ENCODE results near the gene C1QTNF1.
A peak's percentile ranks its signal among the peaks of the same experiment; 100 is the strongest.

Gene C1QTNF1

DNA sequence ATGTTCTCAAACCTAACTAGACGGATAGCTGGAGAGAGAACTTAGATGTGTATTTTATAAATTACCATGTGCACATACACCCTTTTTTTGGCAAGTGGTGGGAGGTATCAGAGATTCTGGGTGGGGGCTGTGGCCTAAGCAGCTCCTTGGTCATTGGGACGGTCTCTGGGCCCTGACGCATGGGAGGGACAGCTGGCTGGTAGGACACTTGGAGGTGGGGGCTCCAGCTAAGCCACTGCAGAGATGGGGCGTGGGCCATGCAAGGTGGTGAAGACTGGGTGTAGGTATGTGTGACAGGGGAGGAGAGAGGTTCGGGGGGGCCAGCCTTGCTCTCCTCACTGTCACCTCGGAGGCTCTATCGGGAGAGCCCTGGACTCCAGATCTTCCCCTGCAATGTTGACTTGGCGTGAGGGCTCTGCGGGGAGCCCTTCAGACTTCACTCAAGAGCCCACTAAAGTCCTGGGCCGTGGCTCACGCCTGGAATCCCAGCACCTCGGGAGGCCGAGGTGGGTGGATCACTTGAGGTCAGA, 17.1 kb downstream of the C1QTNF1 start:
- DNase-seq (ENCODE audit: low read depth) = no peak

DNA sequence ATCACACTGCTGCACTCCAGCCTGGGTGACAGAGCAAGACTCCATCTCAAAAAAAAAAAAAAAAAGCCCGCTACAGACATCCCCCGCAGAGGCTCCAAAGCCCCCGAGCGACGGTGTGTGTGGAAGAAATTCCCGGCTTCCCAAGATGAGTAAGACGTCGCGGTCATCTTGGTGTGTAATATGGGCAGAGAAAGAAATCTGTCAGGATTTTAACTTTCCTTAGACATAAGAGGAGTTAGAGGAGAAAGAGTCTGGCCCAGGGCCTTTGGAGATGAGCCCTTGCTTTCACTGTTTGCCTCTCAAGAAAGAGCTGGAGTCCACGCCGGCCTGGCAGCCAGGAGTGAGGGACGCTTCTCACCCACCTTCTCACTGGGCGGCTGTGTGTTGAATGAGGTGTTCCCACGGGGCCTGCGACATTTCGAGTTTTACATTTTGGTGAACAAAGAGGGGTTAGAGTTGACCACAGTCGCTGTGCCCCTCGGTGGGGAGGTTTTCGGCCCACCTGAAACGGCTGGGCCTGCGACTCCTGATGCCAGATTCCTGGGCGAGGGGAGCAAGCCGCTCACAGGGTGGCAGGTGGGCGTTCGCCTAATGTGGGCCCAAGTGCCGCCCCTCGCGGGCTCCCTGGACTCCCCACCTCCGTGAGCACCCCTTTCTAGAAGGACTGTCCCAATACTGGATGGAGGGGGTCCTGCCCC, 17.9 kb downstream of the C1QTNF1 start:
- no peak for DNase-seq (ENCODE audit: low read depth)

- DNase-seq (ENCODE audit: low read depth) = peak; percentile 40
These were observed 18.6 kb downstream of the C1QTNF1 start for GRCh38 chr17:79042421-79043190.

- no peak for DNase-seq (ENCODE audit: low read depth)
These were observed 19.4 kb downstream of the C1QTNF1 start for GRCh38 chr17:79043191-79043930.

DNA sequence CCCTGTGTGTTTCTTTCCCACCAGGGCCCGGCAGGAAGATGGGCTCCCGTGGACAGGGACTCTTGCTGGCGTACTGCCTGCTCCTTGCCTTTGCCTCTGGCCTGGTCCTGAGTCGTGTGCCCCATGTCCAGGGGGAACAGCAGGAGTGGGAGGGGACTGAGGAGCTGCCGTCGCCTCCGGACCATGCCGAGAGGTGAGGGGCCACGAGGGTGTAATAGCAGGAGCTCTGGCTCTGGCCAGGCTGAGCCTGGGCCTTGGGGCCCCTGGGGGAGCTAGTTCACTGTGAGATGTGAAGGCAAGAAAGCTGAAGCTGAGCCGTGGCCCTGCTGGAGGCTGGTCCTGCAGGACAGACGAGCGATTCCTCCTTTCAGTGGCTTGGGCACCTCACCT, 20.0 kb downstream of the C1QTNF1 start:
- DNase-seq (ENCODE audit: low read depth) = no peak

DNA sequence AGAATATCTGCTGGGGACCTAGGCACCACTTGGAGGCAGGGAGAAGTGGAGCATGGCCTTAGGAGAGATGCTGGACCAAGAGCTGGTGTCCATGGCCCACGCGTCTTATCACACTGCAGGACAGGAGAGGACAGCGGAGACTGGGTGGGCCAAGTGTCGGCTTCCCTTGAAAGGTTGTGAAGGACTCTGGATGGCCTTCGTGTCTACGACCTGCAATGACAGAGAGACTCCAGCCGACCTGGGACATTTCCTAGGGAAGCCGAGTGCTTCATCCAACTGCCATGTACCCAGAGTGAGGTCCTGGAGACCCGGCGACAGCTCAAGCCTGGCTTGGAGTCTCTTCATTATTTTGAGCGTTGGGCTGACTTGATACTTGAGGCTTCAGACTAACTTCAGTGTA, 20.5 kb downstream of the C1QTNF1 start:
- DNase-seq (ENCODE audit: low read depth) = no peak

GRCh38 chr17:79045001-79045729, 21.2 kb downstream of the C1QTNF1 start:
- no peak for DNase-seq (ENCODE audit: low read depth)

DNA sequence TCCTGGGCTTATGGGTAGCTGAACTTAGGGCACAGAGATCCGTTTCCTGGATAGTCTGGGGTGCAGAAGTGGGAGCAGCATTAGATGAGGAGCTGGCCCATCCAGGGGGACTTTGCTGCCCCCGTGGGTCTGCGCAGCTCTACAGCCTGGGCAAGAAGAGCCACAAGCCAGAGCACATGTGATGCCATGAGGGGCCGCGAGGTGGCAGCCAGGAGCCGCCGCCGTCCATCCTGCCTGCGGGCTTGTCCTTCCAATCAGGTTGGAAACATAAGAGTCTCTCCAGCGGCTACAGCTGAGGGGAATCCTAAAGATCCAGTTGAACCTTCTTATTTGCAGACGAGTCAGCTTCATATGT, 21.9 kb downstream of the C1QTNF1 start:
- peak; percentile 48 for DNase-seq (ENCODE audit: low read depth)

DNA sequence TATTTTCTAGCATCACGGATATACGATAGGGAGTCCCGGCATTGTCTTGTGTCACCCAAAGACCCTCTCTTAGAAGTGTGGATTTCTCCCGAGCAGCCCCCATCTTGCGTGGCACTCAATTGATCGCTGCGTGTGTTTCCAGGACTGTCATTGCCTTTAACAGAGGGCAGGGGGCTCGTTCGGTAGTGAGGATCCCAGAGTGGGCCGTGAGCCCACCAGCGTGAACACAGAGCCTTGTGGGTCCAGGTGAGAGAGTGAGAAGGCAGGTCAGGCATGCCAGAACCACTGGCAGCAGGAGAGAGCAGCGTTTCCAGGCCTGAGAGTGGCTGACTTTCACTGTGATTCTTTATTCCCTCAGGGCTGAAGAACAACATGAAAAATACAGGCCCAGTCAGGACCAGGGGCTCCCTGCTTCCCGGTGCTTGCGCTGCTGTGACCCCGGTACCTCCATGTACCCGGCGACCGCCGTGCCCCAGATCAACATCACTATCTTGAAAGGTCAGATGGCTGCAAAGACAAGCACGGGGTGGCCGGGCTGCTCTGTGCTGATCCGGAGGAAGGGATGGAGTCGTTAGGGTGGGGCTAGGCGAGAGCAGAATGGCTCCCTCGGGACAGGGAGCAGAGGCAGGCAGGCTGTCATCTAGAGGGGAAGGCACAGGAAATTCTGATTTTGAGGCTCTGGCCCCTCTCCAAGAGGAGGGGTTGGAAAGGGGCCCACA, 22.4 kb downstream of the C1QTNF1 start:
- DNase-seq (ENCODE audit: low read depth) = no peak

GRCh38 chr17:79046916-79047280, 22.9 kb downstream of the C1QTNF1 start:
- no peak for DNase-seq (ENCODE audit: low read depth)

GRCh38 chr17:79047291-79047920, 23.4 kb downstream of the C1QTNF1 start:
- no peak for DNase-seq (ENCODE audit: low read depth)

- no peak for DNase-seq (ENCODE audit: low read depth)
These were observed 24.2 kb downstream of the C1QTNF1 start for GRCh38 chr17:79047923-79048825.

- no peak for DNase-seq (ENCODE audit: low read depth)
These were observed 25.1 kb downstream of the C1QTNF1 start for GRCh38 chr17:79048826-79049755.

- DNase-seq (ENCODE audit: low read depth) = no peak
These were observed 25.9 kb downstream of the C1QTNF1 start for GRCh38 chr17:79049821-79050220.

DNA sequence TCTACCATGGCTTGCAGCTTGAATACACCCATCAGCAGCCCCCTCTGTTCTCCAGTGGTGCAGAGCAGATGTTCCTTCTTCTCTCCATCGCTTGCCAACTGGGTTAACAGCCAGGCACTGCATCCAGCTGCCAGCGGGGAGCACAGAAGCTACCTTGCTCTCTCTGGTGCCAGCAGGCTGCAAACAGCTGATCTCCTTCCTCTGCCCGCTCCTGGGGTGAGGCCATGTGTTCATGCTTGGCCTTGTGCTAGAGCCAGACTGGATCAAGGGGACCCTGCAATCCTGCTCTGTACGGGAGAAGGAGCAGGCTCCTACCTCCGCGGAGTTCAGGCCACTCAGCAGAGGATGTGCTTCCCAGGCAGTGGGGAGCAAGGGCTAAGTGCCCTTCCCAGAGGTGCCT, 26.6 kb downstream of the C1QTNF1 start:
- no peak for DNase-seq (ENCODE audit: low read depth)

DNA sequence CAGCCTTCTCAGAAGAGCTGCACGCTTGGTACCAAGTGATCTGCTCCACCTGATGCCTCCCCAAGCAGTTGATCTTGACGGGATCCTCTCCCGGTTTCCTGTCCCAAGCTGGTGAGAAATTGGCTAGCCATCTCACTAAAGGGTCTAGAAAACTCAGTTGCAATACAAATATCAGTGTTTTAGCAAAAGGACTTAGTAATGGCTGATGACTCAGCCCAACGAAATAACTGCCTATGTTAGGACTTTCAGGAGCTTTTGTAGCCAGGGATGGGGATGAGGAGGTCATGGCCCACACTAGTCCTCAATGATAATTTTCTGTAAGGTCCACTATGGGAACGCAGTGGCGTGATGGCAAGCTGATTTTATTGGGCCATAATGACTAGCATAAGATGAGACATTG, 27.3 kb downstream of the C1QTNF1 start:
- DNase-seq (ENCODE audit: low read depth) = no peak

DNA sequence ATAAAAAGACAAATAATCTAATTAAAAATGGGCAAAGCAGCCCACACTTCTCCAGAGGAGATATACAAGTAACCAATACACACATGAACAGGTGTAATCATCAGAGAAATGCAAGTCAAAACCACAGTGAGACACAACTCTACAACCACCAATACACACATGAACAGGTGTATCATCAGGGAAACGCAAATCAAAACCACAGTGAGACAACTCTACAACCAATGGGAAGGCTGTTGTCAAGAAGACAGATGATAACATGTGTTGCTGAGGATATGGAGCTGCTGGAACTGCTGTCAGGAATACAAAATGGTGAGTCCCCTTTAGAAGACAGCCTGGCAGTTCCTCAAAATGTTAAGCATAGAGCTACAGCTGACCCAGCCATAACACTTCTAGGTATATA, 28.2 kb downstream of the C1QTNF1 start:
- DNase-seq (ENCODE audit: low read depth) = no peak

GRCh38 chr17:79053251-79053925, 29.4 kb downstream of the C1QTNF1 start:
- no peak for DNase-seq (ENCODE audit: low read depth)
